Astrocyte of the cerebellum (primary cell): ENCODE measurements around the gene SPATS1.

Experiments used
- DNase-seq: peaks from one replicate; pipeline ENCODE4 v3.0.0-alpha.2; 2011; ENCODE audit warnings: low read depth
- H3K4me3 ChIP-seq: 2 replicates; pipeline ENCODE4 v1.5.1; 2011; ENCODE audit warnings: mild to moderate bottlenecking, low read depth, low read length, moderate library complexity
- in situ Hi-C: cut with HindIII; loops from 2 replicates; pipeline ENCODE4 v1.10.0; 2017; ENCODE audit warnings: low sequenced_read_pairs
- TF ChIP-seq, protein P1 (sequence below): IDR thresholded peaks from 2 replicates; pipeline ENCODE4 v1.5.1; 2012; ENCODE audit warnings: low read length, low read depth, moderate library complexity, mild to moderate bottlenecking; ENCODE audit errors: missing control alignments

Gene SPATS1, protein sequence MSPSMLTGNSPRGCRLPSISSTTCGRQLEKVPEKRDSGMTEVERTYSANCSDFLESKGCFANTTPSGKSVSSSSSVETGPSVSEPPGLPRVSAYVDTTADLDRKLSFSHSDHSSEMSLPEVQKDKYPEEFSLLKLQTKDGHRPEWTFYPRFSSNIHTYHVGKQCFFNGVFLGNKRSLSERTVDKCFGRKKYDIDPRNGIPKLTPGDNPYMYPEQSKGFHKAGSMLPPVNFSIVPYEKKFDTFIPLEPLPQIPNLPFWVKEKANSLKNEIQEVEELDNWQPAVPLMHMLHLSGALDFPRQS

GRCh38 chr6:44342489-44342888 lies at the start of gene SPATS1:
Gene SPATS1 (plus strand): TSS chr6:44342650. CDS start chr6:44343096, 446 bp downstream.
- no peak for DNase-seq
- H3K4me3 ChIP-seq = no peak within 1 kb of the TSS
- in situ Hi-C loops = no loop called here
- TF ChIP-seq, protein P1, sequence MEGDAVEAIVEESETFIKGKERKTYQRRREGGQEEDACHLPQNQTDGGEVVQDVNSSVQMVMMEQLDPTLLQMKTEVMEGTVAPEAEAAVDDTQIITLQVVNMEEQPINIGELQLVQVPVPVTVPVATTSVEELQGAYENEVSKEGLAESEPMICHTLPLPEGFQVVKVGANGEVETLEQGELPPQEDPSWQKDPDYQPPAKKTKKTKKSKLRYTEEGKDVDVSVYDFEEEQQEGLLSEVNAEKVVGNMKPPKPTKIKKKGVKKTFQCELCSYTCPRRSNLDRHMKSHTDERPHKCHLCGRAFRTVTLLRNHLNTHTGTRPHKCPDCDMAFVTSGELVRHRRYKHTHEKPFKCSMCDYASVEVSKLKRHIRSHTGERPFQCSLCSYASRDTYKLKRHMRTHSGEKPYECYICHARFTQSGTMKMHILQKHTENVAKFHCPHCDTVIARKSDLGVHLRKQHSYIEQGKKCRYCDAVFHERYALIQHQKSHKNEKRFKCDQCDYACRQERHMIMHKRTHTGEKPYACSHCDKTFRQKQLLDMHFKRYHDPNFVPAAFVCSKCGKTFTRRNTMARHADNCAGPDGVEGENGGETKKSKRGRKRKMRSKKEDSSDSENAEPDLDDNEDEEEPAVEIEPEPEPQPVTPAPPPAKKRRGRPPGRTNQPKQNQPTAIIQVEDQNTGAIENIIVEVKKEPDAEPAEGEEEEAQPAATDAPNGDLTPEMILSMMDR = no peak

DNA sequence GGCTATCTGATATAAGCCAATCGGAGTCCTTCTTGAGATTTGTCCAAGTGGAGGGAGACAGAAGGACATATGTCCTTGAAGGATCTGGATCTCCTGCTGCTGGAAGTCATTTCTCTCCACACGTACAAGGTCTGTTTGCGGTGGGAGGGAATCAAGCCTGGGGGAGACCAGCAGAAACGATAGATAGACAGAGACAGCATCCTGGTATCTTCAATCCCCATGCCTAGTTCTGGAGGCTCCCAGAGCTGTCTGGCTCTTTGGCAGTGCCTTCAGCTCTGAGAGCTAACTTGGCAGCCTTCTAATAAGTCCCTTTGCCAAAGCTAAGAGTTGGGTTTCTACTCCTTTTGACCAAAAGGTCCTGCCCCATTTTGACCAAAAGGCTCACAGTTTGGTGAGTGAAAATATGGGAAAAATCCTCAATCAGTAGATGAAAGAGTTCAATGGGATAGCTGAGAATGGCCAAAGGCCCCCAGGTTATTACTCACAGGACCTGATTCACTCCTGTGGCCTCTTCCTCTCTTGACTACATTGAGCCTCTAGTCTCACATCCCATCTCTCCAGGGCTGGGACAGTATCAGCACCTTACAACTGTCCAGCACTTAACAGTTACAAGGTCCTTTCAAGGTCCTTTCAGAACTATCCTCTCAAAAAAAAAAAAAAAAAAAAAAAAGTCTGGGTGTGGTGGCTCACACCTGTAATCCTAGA lies 49.6 kb upstream of the SPATS1 start:
- in situ Hi-C loops = no loop called here
- DNase-seq = no peak
- TF ChIP-seq, protein P1 = no peak
- no peak overlapping the region for H3K4me3 ChIP-seq

- TF ChIP-seq, protein P1 = no peak
Observed at GRCh38 chr6:44294832-44295791, 47.3 kb upstream of the SPATS1 start.

GRCh38 chr6:44297063-44298038 lies 45.1 kb upstream of the SPATS1 start:
- peak overlapping the region; percentile 38 for H3K4me3 ChIP-seq
- in situ Hi-C loops = no loop called here
- DNase-seq = no peak
- TF ChIP-seq, protein P1 = no peak

More at GRCh38 chr6:44294832-44295791, 47.3 kb upstream of the SPATS1 start:
- H3K4me3 ChIP-seq = no peak overlapping the region
- DNase-seq = no peak
- in situ Hi-C loops = no loop called here

GRCh38 chr6:44298055-44298803 lies 44.2 kb upstream of the SPATS1 start:
- in situ Hi-C loops = no loop called here
- no peak for DNase-seq
- H3K4me3 ChIP-seq = no peak overlapping the region
- TF ChIP-seq, protein P1 = no peak
